Parathyroid adenoma (tissue), 2 donors: ENCODE measurements around the gene RGS21.

Source experiments
- H2AFZ ChIP-seq: fragments of 300-600 bp; sonication (generic); one replicate; pipeline ENCODE4 v1.7.0; 2017; ENCODE audit warnings: antibody characterized with exemption, mild to moderate bottlenecking
- H3K27ac ChIP-seq: fragments of 300-600 bp; sonication (generic); one replicate; pipeline ENCODE4 v1.7.0; 2017
- H3K27me3 ChIP-seq: fragments of 300-600 bp; sonication (generic); one replicate; pipeline ENCODE4 v1.7.0; 2017; ENCODE audit warnings: low read length; ENCODE audit not compliant: control insufficient read depth, insufficient read depth
- H3K36me3 ChIP-seq: fragments of 300-600 bp; sonication (generic); one replicate; pipeline ENCODE4 v1.7.0; 2017; ENCODE audit warnings: low read length; ENCODE audit not compliant: control insufficient read depth, insufficient read depth
- H3K4me1 ChIP-seq: fragments of 300-600 bp; sonication (generic); one replicate; pipeline ENCODE4 v1.7.0; 2017; ENCODE audit warnings: control low read depth
- H3K4me2 ChIP-seq: fragments of 300-600 bp; sonication (generic); one replicate; pipeline ENCODE4 v1.7.0; 2017; ENCODE audit warnings: low read length
- H3K4me3 ChIP-seq: fragments of 300-600 bp; sonication (generic); one replicate; pipeline ENCODE4 v1.7.0; 2017; ENCODE audit warnings: low read depth, low read length
- H3K79me2 ChIP-seq: fragments of 300-600 bp; sonication (generic); one replicate; pipeline ENCODE4 v1.7.0; 2017; ENCODE audit warnings: control low read depth
- H3K9ac ChIP-seq: fragments of 300-600 bp; sonication (generic); one replicate; pipeline ENCODE4 v1.7.0; 2017; ENCODE audit warnings: mild to moderate bottlenecking
- H3K9me3 ChIP-seq: fragments of 300-600 bp; sonication (generic); one replicate; pipeline ENCODE4 v1.7.0; 2017; ENCODE audit warnings: low read length; ENCODE audit not compliant: control insufficient read depth
- TF ChIP-seq, protein P1 (sequence below): fragments of 300-600 bp; sonication (generic); IDR thresholded peaks from one replicate; pipeline ENCODE4 v1.7.0; 2017; ENCODE audit warnings: antibody characterized with exemption, mild to moderate bottlenecking
- donor health status: primary hyperparathyroidism.

Gene RGS21

GRCh38 chr1:192399161-192399560 is 82.4 kb downstream of the RGS21 start:
- TF ChIP-seq, protein P1, sequence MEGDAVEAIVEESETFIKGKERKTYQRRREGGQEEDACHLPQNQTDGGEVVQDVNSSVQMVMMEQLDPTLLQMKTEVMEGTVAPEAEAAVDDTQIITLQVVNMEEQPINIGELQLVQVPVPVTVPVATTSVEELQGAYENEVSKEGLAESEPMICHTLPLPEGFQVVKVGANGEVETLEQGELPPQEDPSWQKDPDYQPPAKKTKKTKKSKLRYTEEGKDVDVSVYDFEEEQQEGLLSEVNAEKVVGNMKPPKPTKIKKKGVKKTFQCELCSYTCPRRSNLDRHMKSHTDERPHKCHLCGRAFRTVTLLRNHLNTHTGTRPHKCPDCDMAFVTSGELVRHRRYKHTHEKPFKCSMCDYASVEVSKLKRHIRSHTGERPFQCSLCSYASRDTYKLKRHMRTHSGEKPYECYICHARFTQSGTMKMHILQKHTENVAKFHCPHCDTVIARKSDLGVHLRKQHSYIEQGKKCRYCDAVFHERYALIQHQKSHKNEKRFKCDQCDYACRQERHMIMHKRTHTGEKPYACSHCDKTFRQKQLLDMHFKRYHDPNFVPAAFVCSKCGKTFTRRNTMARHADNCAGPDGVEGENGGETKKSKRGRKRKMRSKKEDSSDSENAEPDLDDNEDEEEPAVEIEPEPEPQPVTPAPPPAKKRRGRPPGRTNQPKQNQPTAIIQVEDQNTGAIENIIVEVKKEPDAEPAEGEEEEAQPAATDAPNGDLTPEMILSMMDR: no peak
- H2AFZ ChIP-seq: no peak overlapping the region
- H3K4me2 ChIP-seq: no peak overlapping the region
- H3K4me1 ChIP-seq: no peaks in the 10 kb centered on the region
- H3K79me2 ChIP-seq: no peaks in the 10 kb centered on the region
- no peaks in the 10 kb centered on the region for H3K27me3 ChIP-seq
- no peak overlapping the region for H3K4me3 ChIP-seq
- H3K36me3 ChIP-seq: no peaks in the 10 kb centered on the region
- no peak overlapping the region for H3K9ac ChIP-seq
- no peaks in the 10 kb centered on the region for H3K9me3 ChIP-seq
- no peak overlapping the region for H3K27ac ChIP-seq

DNA sequence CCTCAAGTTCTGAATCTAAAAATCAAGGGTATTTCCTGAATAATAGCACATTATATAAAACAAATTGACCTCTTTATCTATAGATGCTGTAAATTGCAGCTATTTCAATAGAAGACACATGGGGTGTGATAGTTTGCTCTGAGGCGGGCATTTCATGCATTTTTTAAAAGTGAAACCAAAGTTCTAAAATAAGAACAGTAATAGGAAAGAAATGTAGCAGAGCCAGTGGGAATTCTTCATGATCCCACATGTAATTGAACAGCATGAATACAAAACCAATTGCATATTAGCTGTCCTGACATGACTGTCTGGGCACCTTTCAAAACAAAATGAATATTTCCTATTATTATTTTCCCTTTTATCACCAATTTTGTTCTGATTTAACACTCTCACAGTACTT is 85.0 kb downstream of the RGS21 start:
- Histone ChIP-seq H3K9me3 (no peaks in the 10 kb centered on the region), H3K36me3 (no peaks in the 10 kb centered on the region), H3K4me2 (no peak overlapping the region), H3K27ac (no peak overlapping the region), H3K79me2 (no peaks in the 10 kb centered on the region), H3K9ac (no peak overlapping the region), H3K27me3 (no peaks in the 10 kb centered on the region), H3K4me1 (no peaks in the 10 kb centered on the region), H2AFZ (no peak overlapping the region), H3K4me3 (no peak overlapping the region)
- TF ChIP-seq, protein P1: no peak

GRCh38 chr1:192402571-192402970 is 85.8 kb downstream of the RGS21 start:
- no peak overlapping the region for H3K4me3 ChIP-seq

GRCh38 chr1:192407206-192407605 is 90.4 kb downstream of the RGS21 start:
- Histone ChIP-seq H3K36me3 (no peaks in the 10 kb centered on the region), H3K4me1 (no peaks in the 10 kb centered on the region), H3K27ac (no peak overlapping the region), H3K27me3 (no peaks in the 10 kb centered on the region), H3K9ac (no peak overlapping the region), H3K79me2 (no peaks in the 10 kb centered on the region), H2AFZ (no peak overlapping the region), H3K4me2 (no peak overlapping the region), H3K4me3 (no peak overlapping the region), H3K9me3 (no peaks in the 10 kb centered on the region)
- TF ChIP-seq, protein P1: no peak

More at GRCh38 chr1:192402571-192402970, 85.8 kb downstream of the RGS21 start:
- no peak overlapping the region for H3K9ac ChIP-seq
- H3K4me2 ChIP-seq: no peak overlapping the region
- no peak overlapping the region for H2AFZ ChIP-seq
- H3K27ac ChIP-seq: no peak overlapping the region
- H3K9me3 ChIP-seq: no peaks in the 10 kb centered on the region
- no peaks in the 10 kb centered on the region for H3K36me3 ChIP-seq
- TF ChIP-seq, protein P1: no peak
- H3K79me2 ChIP-seq: no peaks in the 10 kb centered on the region
- no peaks in the 10 kb centered on the region for H3K27me3 ChIP-seq
- H3K4me1 ChIP-seq: no peaks in the 10 kb centered on the region
